Spleen (tissue), 11 donors: ENCODE data around the gene APBB1IP. TPM values are rescaled to one million over a fixed set of nuclear protein-coding genes. Genes with fewer than 3 reads are reported as not detected.

Source experiments
- DNase-seq: peaks from one replicate; pipeline ENCODE4 v3.0.0-alpha.2; 2020
- H3K27ac ChIP-seq, 8 donors: fragments of 200-600 bp; sonication (generic) in 7 of 8; 1 replicate in 4 of 8; 2 replicates in 4 of 8; pipeline versions ENCODE4 v1.5.0 to v1.8.0; 2016 to 2021; ENCODE audit warnings: inconsistent platforms in 4 of 8, mild to moderate bottlenecking in 4 of 8, moderate library complexity in 1 of 8
- H3K27me3 ChIP-seq, 7 donors: fragments of 200-600 bp; sonication (generic) in 6 of 7; replicated peaks in 1 of 7; 1 replicate in 4 of 7; 2 replicates in 3 of 7; pipeline versions ENCODE4 v1.5.0 to v1.8.0; 2016 to 2021; ENCODE audit warnings: inconsistent platforms in 3 of 7, mild to moderate bottlenecking in 1 of 7
- H3K36me3 ChIP-seq, 6 donors: fragments of 200-600 bp; sonication (generic) in 5 of 6; 1 replicate in 4 of 6; 2 replicates in 2 of 6; pipeline versions ENCODE4 v1.5.0 to v1.8.0; 2016 to 2021; ENCODE audit warnings: inconsistent platforms in 2 of 6
- H3K4me1 ChIP-seq, 6 donors: fragments of 200-600 bp; sonication (generic) in 5 of 6; 1 replicate in 3 of 6; 2 replicates in 3 of 6; pipeline versions ENCODE4 v1.5.0 to v1.8.0; 2016 to 2021; ENCODE audit warnings: inconsistent platforms in 3 of 6
- H3K4me3 ChIP-seq, 8 donors: fragments of 200-600 bp; sonication (generic) in 7 of 8; 1 replicate in 4 of 8; 2 replicates in 4 of 8; pipeline versions ENCODE4 v1.5.0 to v1.8.0; 2016 to 2021; ENCODE audit warnings: inconsistent platforms in 4 of 8, mild to moderate bottlenecking in 4 of 8, moderate library complexity in 2 of 8
- H3K9me3 ChIP-seq, 8 donors: fragments of 200-600 bp; sonication (generic) in 7 of 8; 1 replicate in 4 of 8; 2 replicates in 4 of 8; pipeline versions ENCODE4 v1.5.0 to v1.8.0; 2016 to 2021; ENCODE audit warnings: inconsistent platforms in 4 of 8
- POLR2A ChIP-seq, 3 donors: fragments of 450-650 bp; IDR thresholded peaks; one replicate each; pipeline ENCODE4 v1.5.1; 2017; ENCODE audit warnings: antibody characterized with exemption in 3 of 3, mild to moderate bottlenecking in 1 of 3
- POLR2AphosphoS5 ChIP-seq, 3 donors: sonication (generic); formaldehyde crosslinking; IDR thresholded peaks; one replicate each; pipeline ENCODE4 v1.5.1; 2017; ENCODE audit warnings: antibody characterized with exemption in 3 of 3
- WGBS, 5 donors: extraction: QIAGEN DNeasy Blood & Tissue Kit in 3 of 5; methylation state at CpG; one replicate each; pipeline versions ENCODE4 v1.1.5 to v1.1.7; 2013 to 2018; 5-methylcytosine and 5-hydroxymethylcytosine counted together
- intact Hi-C: fragments of 100-400 bp; cut with DNase I; formaldehyde crosslinking; loops from one replicate; pipeline ENCODE4 v1.15.0; 2023; ENCODE audit warnings: low total_unique reads
- polyA plus RNA-seq, 3 donors: library from polyadenylated mRNA; stranded (reverse); fragments of 200-250 nt; gene quantifications; one replicate each; pipeline ENCODE4 v1.2.1, GENCODE V29; 2013
- total RNA-seq, 7 donors: library from RNA; depleted of rRNA in 3 of 7; stranded (reverse); fragments of >200 nt in 3 of 7; fragmentation: NEBNext Ultra II Directional in 4 of 7; extraction: Animal tissue kit (Norgen Biotek cat#: 25700) in 4 of 7; gene quantifications; one replicate each; pipeline versions ENCODE4 v1.1.0 to v1.2.1, GENCODE V29; 2016 to 2021
- TF ChIP-seq, protein P1 (sequence below), 11 experiments: fragments of 200-600 bp in 7 of 11; fragments of 450-650 bp in 4 of 11; sonication (generic) in 4 of 11; IDR thresholded peaks in 8 of 11; conservative IDR thresholded peaks in 3 of 11; 1 replicate in 7 of 11; 2 replicates in 4 of 11; pipeline versions ENCODE4 v1.4.0 to v1.8.0; 2016 to 2021; ENCODE audit warnings: antibody characterized with exemption in 11 of 11, inconsistent platforms in 4 of 11, mild to moderate bottlenecking in 1 of 11
- donor health status: healthy with polysubstance abuse.
- donor health status: DM: no; HTN: no; CAD: no; lungs with moderate emphysema.
- donor health status: DM: no; HTN: no; CAD: no.
- donor health status: Bipolar disorder and iron deficiency.
- donor health status: healthy.
- donor health status: DM: no; HTN: no; CAD: no.
- donor health status: DM: yes; HTN: yes; CAD: no.

Gene APBB1IP
- total and polyA plus RNA-seq, 10 donors: 19.7 to 136 (median 79.2) TPM

DNA sequence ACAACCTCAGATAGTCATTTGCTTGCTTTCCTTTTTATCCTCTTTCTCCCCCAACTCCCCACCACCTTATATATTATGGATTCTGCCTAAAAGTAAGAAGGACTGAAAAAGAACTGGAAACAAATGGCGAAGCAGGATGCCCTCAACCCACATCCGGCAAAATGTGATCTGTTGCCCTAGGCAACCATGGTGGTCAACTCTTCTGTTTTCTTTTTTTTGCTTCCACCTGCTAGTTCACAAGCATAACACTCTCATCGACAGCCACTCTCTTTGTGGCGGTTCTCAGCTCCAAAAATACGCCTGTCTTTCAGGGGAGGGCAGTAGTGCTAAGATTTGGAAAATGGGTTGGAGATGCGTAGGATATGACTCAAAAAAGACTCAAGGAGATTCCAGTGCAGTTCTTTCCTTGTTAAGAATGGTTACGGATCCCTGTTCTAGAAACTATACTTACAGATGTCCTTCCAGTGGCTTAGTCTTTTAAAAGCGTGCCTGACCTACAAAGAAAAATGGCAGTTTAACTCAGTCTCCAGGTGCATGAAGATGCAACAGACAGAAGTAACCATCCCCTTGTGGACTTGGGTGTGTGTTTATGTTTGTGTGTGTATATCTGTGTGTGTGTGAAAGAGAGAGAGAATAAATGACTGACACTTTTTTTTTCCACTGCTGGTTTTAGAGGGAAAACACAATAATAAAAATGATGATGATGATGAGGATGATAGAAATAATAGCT lies 10.7 kb downstream of the APBB1IP start:
- DNase-seq: no peak
- H3K9me3 ChIP-seq: no peaks in the 10 kb centered on the region
- peaks cover 13 to 100% (median 57%) of the 10 kb centered on the region in 6 donors for H3K4me1 ChIP-seq
- intact Hi-C loops: no loop called here
- H3K36me3 ChIP-seq: peaks cover 0 to 13% (median 0%) of the 10 kb centered on the region in 6 donors
- peak in 1 of 3 donors; percentile 75 for TF ChIP-seq POLR2AphosphoS5 (IDR thresholded peaks at IDR 0.05)
- TF ChIP-seq, protein P1, sequence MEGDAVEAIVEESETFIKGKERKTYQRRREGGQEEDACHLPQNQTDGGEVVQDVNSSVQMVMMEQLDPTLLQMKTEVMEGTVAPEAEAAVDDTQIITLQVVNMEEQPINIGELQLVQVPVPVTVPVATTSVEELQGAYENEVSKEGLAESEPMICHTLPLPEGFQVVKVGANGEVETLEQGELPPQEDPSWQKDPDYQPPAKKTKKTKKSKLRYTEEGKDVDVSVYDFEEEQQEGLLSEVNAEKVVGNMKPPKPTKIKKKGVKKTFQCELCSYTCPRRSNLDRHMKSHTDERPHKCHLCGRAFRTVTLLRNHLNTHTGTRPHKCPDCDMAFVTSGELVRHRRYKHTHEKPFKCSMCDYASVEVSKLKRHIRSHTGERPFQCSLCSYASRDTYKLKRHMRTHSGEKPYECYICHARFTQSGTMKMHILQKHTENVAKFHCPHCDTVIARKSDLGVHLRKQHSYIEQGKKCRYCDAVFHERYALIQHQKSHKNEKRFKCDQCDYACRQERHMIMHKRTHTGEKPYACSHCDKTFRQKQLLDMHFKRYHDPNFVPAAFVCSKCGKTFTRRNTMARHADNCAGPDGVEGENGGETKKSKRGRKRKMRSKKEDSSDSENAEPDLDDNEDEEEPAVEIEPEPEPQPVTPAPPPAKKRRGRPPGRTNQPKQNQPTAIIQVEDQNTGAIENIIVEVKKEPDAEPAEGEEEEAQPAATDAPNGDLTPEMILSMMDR (IDR thresholded peaks at IDR 0.05 in 8 of 11, conservative IDR thresholded peaks at IDR 0.05 in 3 of 11): no peak
- 31 to 49% (median 38%) methylated on average over 8 of the region's 8 CpGs for WGBS, 5 donors
- peak overlapping the region in 2 of 8 donors; percentile 20 to 49 for H3K4me3 ChIP-seq
- no peaks in the 10 kb centered on the region for H3K27me3 ChIP-seq
- H3K27ac ChIP-seq: peak overlapping the region; percentile 58 to 99 (median 80)

DNA sequence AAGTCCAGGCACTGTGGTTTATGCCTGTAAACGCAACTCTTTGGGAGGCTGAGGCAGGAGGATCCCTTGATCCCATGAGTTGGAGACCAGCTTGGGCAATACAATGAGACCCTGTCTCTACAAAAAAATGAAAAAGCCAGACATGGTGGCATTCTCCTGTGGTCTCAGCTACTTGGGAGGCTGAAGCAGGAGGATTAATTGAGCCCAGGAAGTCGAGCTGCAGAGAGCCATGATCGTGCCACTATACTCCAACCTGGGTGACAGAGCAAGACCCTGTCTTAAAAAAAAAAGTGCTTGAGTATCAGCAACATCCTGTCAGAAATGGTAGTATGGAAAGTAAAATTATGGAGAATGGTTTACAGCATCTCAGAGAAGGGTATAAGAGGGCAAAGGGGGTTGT lies 11.6 kb downstream of the APBB1IP start:
- Histone ChIP-seq H3K36me3 (peaks cover 0 to 13% (median 0%) of the 10 kb centered on the region in 6 donors), H3K27ac (peak overlapping the region in 7 of 8 donors; percentile 72 to 99 (median 82)), H3K4me1 (peaks cover 16 to 100% (median 61%) of the 10 kb centered on the region in 6 donors), H3K9me3 (no peaks in the 10 kb centered on the region), H3K27me3 (no peaks in the 10 kb centered on the region), H3K4me3 (peak overlapping the region in 1 of 8 donors; percentile 49)
- TF ChIP-seq POLR2A (IDR thresholded peaks at IDR 0.05): no peak
- TF ChIP-seq, protein P1 (IDR thresholded peaks at IDR 0.05 in 8 of 11, conservative IDR thresholded peaks at IDR 0.05 in 3 of 11): no peak
- no peak for TF ChIP-seq POLR2AphosphoS5 (IDR thresholded peaks at IDR 0.05)
- 56 to 77% (median 58%) methylated on average over 3 of the region's 3 CpGs for WGBS, 5 donors
- DNase-seq: no peak
- intact Hi-C loops: no loop called here

DNA sequence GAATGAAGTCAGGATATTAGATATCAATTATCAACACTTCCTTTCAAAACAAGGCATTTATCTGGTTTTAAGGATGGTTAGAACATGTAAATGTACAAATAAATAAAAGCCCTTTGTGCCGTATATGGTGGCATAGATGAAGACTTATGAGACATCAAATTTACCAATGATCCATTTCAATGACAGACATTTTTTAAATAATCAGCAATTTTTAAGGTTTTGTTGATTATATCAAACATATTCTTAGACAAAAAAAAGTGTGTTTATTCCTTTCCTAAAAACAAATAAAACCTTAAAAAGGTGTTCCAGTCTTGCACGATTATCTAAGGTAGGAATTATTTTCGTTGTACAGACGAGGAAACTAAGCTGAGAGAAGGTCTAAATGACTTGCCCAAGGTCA lies 13.8 kb downstream of the APBB1IP start:
- H3K36me3 ChIP-seq: peaks cover 0 to 5% (median 0%) of the 10 kb centered on the region in 6 donors
- H3K9me3 ChIP-seq: no peaks in the 10 kb centered on the region
- intact Hi-C loops: no loop called here
- no peak for DNase-seq
- 18 to 65% (median 49%) methylated on average over 4 of the region's 4 CpGs for WGBS, 5 donors
- H3K27me3 ChIP-seq: no peaks in the 10 kb centered on the region
- no peak overlapping the region for H3K4me3 ChIP-seq
- H3K27ac ChIP-seq: peak overlapping the region in 4 of 8 donors; percentile 22 to 99 (median 86)
- TF ChIP-seq POLR2A (IDR thresholded peaks at IDR 0.05) (no peak), POLR2AphosphoS5 (IDR thresholded peaks at IDR 0.05) (no peak)
- TF ChIP-seq, protein P1 (IDR thresholded peaks at IDR 0.05 in 8 of 11, conservative IDR thresholded peaks at IDR 0.05 in 3 of 11): no peak
- H3K4me1 ChIP-seq: peaks cover 23 to 100% (median 71%) of the 10 kb centered on the region in 6 donors

DNA sequence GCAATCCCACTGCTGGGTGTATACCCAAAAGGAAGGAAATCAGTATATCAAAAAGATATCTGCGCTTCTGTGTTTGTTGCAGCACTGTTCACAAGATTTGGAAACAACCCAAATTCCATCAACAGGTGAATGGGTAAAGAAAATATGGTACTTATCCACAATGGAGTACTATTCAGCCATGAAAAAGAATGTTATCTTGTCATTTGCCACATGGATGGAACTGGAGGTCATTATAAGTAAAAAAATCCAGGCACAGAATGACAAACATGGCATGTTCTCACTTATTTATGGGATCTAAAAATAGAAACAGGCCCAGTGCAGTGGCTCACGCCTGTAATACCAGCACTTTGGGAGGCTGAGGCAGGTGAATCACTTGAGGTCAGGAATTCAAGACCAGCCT lies 15.7 kb downstream of the APBB1IP start:
- 53 to 95% (median 87%) methylated on average over 2 of the region's 2 CpGs for WGBS, 5 donors
- peak overlapping the region in 1 of 8 donors; percentile 63 for H3K27ac ChIP-seq
- no peak overlapping the region for H3K4me3 ChIP-seq
- no peak for DNase-seq
- TF ChIP-seq POLR2AphosphoS5 (IDR thresholded peaks at IDR 0.05) (no peak), POLR2A (IDR thresholded peaks at IDR 0.05) (no peak)
- TF ChIP-seq, protein P1 (IDR thresholded peaks at IDR 0.05 in 8 of 11, conservative IDR thresholded peaks at IDR 0.05 in 3 of 11): no peak
- no peaks in the 10 kb centered on the region for H3K27me3 ChIP-seq
- no peaks in the 10 kb centered on the region for H3K9me3 ChIP-seq
- H3K4me1 ChIP-seq: peaks cover 27 to 99% (median 71%) of the 10 kb centered on the region in 6 donors
- intact Hi-C loops: no loop called here
- peaks cover 0 to 5% (median 0%) of the 10 kb centered on the region in 6 donors for H3K36me3 ChIP-seq
